ENCODE data around the gene SMARCD3.

Gene SMARCD3

GRCh38 chr7:151193203-151193978, 55.1 kb downstream of the SMARCD3 start:
- Histone ChIP-seq H3K4me1 (ENCODE audit: control insufficient read depth, insufficient read depth, low read length, poor library complexity, severe bottlenecking) (no peaks in the 10 kb centered on the region), H3K36me3 (ENCODE audit: control insufficient read depth, insufficient read depth, low read length) (no peaks in the 10 kb centered on the region), H3K9me3 (ENCODE audit: control insufficient read depth, low read length) (no peaks in the 10 kb centered on the region), H3K27ac (ENCODE audit: low read depth, low read length, severe bottlenecking) (no peak overlapping the region), H3K4me3 (ENCODE audit: extremely low read depth, insufficient read depth, low read length, poor library complexity, severe bottlenecking) (no peak overlapping the region)
- 90 to 97% methylated on average over 9 to 10 of the region's 14 CpGs for WGBS, 2 experiments (ENCODE audit: insufficient coverage in 2 of 2)

GRCh38 chr7:151192002-151192539, 56.4 kb downstream of the SMARCD3 start:
- Histone ChIP-seq H3K27ac (ENCODE audit: low read depth, low read length, severe bottlenecking) (no peak overlapping the region), H3K36me3 (ENCODE audit: control insufficient read depth, insufficient read depth, low read length) (no peaks in the 10 kb centered on the region), H3K9me3 (ENCODE audit: control insufficient read depth, low read length) (no peaks in the 10 kb centered on the region), H3K4me3 (ENCODE audit: extremely low read depth, insufficient read depth, low read length, poor library complexity, severe bottlenecking) (no peak overlapping the region), H3K4me1 (ENCODE audit: control insufficient read depth, insufficient read depth, low read length, poor library complexity, severe bottlenecking) (no peaks in the 10 kb centered on the region)
- WGBS, 2 experiments (ENCODE audit: insufficient coverage in 2 of 2): 95 to 98% methylated on average over 21 of the region's 23 CpGs

- no peaks in the 10 kb centered on the region for H3K9me3 ChIP-seq (ENCODE audit: control insufficient read depth, low read length)
- H3K36me3 ChIP-seq (ENCODE audit: control insufficient read depth, insufficient read depth, low read length): no peaks in the 10 kb centered on the region
- no peak overlapping the region for H3K4me3 ChIP-seq (ENCODE audit: extremely low read depth, insufficient read depth, low read length, poor library complexity, severe bottlenecking)
- 82 to 89% methylated on average over 11 to 12 of the region's 12 CpGs for WGBS, 2 experiments (ENCODE audit: insufficient coverage in 2 of 2)
- H3K27ac ChIP-seq (ENCODE audit: low read depth, low read length, severe bottlenecking): no peak overlapping the region
- H3K4me1 ChIP-seq (ENCODE audit: control insufficient read depth, insufficient read depth, low read length, poor library complexity, severe bottlenecking): no peaks in the 10 kb centered on the region
Measured at GRCh38 chr7:151191544-151191943, 57.0 kb downstream of the SMARCD3 start.

- Histone ChIP-seq H3K4me3 (ENCODE audit: extremely low read depth, insufficient read depth, low read length, poor library complexity, severe bottlenecking) (no peak overlapping the region), H3K36me3 (ENCODE audit: control insufficient read depth, insufficient read depth, low read length) (no peaks in the 10 kb centered on the region), H3K4me1 (ENCODE audit: control insufficient read depth, insufficient read depth, low read length, poor library complexity, severe bottlenecking) (no peaks in the 10 kb centered on the region), H3K27ac (ENCODE audit: low read depth, low read length, severe bottlenecking) (no peak overlapping the region), H3K9me3 (ENCODE audit: control insufficient read depth, low read length) (no peaks in the 10 kb centered on the region)
- 77 to 93% methylated on average over 1 to 2 of the region's 4 CpGs for WGBS, 2 experiments (ENCODE audit: insufficient coverage in 2 of 2)
Measured at GRCh38 chr7:151189038-151189437, 59.5 kb downstream of the SMARCD3 start.

Data from mesodermal cell (in vitro differentiated cells).